Hepatocyte (in vitro differentiated cells): ENCODE measurements around the gene ZNHIT1. TPM values are rescaled to one million over a fixed set of nuclear protein-coding genes. Genes with fewer than 3 reads are reported as not detected.

Experiments used
- DNase-seq: peaks from one replicate; pipeline ENCODE4 v3.0.0-alpha.2; 2016; ENCODE audit warnings: low spot score
- H2AFZ ChIP-seq: fragments of 200-600 bp; sonication (generic); 2 replicates; pipeline ENCODE4 v1.6.0; 2016; ENCODE audit warnings: antibody characterized with exemption, mild to moderate bottlenecking
- H3K27ac ChIP-seq: fragments of 200-600 bp; sonication (generic); 2 replicates; pipeline ENCODE4 v1.5.1; 2016; ENCODE audit warnings: mild to moderate bottlenecking
- H3K27me3 ChIP-seq: fragments of 200-600 bp; sonication (generic); 2 replicates; pipeline ENCODE4 v1.6.1; 2016
- H3K36me3 ChIP-seq: fragments of 200-600 bp; sonication (generic); replicated peaks from 2 replicates; pipeline ENCODE4 v1.5.1; 2016; ENCODE audit warnings: low read depth; ENCODE audit not compliant: insufficient read depth
- H3K4me1 ChIP-seq: fragments of 200-600 bp; sonication (generic); 2 replicates; pipeline ENCODE4 v1.5.1; 2016; ENCODE audit warnings: mild to moderate bottlenecking, moderate library complexity; ENCODE audit not compliant: insufficient read depth
- H3K4me2 ChIP-seq: fragments of 200-600 bp; sonication (generic); 2 replicates; pipeline ENCODE4 v1.6.0; 2016
- H3K4me3 ChIP-seq: fragments of 200-600 bp; sonication (generic); 2 replicates; pipeline ENCODE4 v1.5.1; 2016; ENCODE audit warnings: mild to moderate bottlenecking
- H3K79me2 ChIP-seq: fragments of 200-600 bp; sonication (generic); 2 replicates; pipeline ENCODE4 v1.6.0; 2017; ENCODE audit warnings: mild to moderate bottlenecking
- H3K9me2 ChIP-seq: fragments of 200-600 bp; sonication (generic); replicated peaks from 2 replicates; pipeline ENCODE4 v1.6.0; 2017; ENCODE audit warnings: mild to moderate bottlenecking; ENCODE audit not compliant: insufficient read depth
- H3K9me3 ChIP-seq: fragments of 200-600 bp; sonication (generic); 2 replicates; pipeline ENCODE4 v1.5.1; 2016; ENCODE audit warnings: low read depth, mild to moderate bottlenecking
- H4K20me1 ChIP-seq: fragments of 200-600 bp; sonication (generic); 2 replicates; pipeline ENCODE4 v1.6.0; 2016; ENCODE audit warnings: mild to moderate bottlenecking; ENCODE audit not compliant: insufficient read depth, poor library complexity, severe bottlenecking
- EZH2 ChIP-seq: fragments of 200-600 bp; sonication (generic); IDR thresholded peaks from 2 replicates; pipeline ENCODE4 v1.6.1; 2016; ENCODE audit warnings: antibody characterized with exemption, mild to moderate bottlenecking, borderline replicate concordance
- EZH2phosphoT487 ChIP-seq: fragments of 200-600 bp; sonication (generic); IDR thresholded peaks from one replicate; pipeline ENCODE4 v1.6.1; 2018; ENCODE audit warnings: antibody characterized with exemption, mild to moderate bottlenecking, low read depth, moderate library complexity; ENCODE audit not compliant: unreplicated experiment, severe bottlenecking
- WGBS: methylation state at CpG from one replicate; pipeline ENCODE4 v1.1.6; 2016; ENCODE audit warnings: low lambda C conversion rate; ENCODE audit errors: missing lambda C conversion rate; 5-methylcytosine and 5-hydroxymethylcytosine counted together
- polyA plus RNA-seq: library from polyadenylated mRNA; unstranded; fragments of >200 nt; fragmentation: Nextera tagmentation; extraction: Ambion mirVana; gene quantifications from 2 replicates; pipeline ENCODE4 v1.2.1, GENCODE V29; 2016
- total RNA-seq: library from RNA; depleted of rRNA; stranded (reverse); fragments of >200 nt; gene quantifications from 2 replicates; pipeline ENCODE4 v1.2.3, GENCODE V29; 2014
- TF ChIP-seq, protein P1 (sequence below): fragments of 200-600 bp; sonication (generic); IDR thresholded peaks from 2 replicates; pipeline ENCODE4 v1.5.1; 2016; ENCODE audit warnings: antibody characterized with exemption, mild to moderate bottlenecking; ENCODE audit not compliant: poor library complexity

ZNHIT1 gene
- total and polyA plus RNA-seq, 2 experiments from 2014 or later, result 110 to 117 TPM

DNA sequence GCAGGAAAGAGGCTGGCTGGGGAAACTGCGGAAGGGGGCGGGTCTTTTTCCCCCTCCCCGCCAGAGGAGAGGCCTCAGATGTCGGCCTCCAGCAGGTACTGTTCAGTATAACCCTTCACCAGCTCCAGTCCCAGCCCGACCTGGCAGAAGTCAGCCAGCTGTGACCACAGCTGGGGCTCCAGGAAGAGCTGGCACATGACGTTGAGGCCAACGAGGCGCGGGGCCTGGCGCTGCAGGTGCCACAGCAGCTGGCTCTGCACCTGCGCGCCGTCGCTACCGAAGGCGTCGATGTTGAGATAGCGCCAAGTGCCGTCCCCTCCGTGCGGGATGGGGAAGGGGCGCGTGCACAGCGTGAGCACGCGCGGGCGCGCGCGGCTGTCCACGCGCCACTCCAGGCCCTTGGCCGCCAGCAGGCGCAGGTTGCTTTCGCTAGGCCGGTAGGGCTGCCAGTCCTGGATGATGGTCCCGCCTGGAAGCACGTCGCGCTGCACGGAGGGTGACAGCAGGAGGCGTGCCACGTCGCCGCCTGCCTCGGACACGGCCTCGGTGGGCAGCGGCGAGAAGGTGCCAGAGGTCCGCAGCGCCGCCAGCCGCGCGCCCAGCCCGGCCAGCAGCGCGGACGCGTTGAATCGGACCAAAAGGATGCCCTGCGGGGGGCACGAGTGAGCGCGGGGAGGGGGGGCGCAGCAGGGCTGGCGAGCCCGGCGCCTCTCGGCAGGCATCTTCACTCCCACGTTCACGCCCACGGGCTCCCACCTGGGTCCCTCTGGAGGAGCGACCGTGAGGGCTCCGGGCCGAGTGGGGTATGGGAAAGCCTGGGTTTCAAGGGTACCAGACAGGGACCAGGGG, 45.7 kb upstream of the ZNHIT1 start:
- H3K4me2 ChIP-seq, result peak overlapping the region; percentile 70
- H3K4me1 ChIP-seq, result peaks cover 20% of the 10 kb centered on the region
- no peaks in the 10 kb centered on the region for H4K20me1 ChIP-seq
- no peaks in the 10 kb centered on the region for H3K9me2 ChIP-seq
- H3K4me3 ChIP-seq, result no peak overlapping the region
- DNase-seq, result no peak
- 2% methylated on average over 68 of the region's 79 CpGs for WGBS
- H3K27ac ChIP-seq, result no peak overlapping the region
- no peaks in the 10 kb centered on the region for H3K36me3 ChIP-seq
- no peaks in the 10 kb centered on the region for H3K9me3 ChIP-seq
- peaks cover 98% of the 10 kb centered on the region for H3K27me3 ChIP-seq
- peak; percentile 27 for TF ChIP-seq EZH2phosphoT487
- TF ChIP-seq, protein P1, sequence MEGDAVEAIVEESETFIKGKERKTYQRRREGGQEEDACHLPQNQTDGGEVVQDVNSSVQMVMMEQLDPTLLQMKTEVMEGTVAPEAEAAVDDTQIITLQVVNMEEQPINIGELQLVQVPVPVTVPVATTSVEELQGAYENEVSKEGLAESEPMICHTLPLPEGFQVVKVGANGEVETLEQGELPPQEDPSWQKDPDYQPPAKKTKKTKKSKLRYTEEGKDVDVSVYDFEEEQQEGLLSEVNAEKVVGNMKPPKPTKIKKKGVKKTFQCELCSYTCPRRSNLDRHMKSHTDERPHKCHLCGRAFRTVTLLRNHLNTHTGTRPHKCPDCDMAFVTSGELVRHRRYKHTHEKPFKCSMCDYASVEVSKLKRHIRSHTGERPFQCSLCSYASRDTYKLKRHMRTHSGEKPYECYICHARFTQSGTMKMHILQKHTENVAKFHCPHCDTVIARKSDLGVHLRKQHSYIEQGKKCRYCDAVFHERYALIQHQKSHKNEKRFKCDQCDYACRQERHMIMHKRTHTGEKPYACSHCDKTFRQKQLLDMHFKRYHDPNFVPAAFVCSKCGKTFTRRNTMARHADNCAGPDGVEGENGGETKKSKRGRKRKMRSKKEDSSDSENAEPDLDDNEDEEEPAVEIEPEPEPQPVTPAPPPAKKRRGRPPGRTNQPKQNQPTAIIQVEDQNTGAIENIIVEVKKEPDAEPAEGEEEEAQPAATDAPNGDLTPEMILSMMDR, result no peak
- TF ChIP-seq EZH2, result peak; percentile 82
- H3K79me2 ChIP-seq, result no peaks in the 10 kb centered on the region
- H2AFZ ChIP-seq, result no peak overlapping the region

DNA sequence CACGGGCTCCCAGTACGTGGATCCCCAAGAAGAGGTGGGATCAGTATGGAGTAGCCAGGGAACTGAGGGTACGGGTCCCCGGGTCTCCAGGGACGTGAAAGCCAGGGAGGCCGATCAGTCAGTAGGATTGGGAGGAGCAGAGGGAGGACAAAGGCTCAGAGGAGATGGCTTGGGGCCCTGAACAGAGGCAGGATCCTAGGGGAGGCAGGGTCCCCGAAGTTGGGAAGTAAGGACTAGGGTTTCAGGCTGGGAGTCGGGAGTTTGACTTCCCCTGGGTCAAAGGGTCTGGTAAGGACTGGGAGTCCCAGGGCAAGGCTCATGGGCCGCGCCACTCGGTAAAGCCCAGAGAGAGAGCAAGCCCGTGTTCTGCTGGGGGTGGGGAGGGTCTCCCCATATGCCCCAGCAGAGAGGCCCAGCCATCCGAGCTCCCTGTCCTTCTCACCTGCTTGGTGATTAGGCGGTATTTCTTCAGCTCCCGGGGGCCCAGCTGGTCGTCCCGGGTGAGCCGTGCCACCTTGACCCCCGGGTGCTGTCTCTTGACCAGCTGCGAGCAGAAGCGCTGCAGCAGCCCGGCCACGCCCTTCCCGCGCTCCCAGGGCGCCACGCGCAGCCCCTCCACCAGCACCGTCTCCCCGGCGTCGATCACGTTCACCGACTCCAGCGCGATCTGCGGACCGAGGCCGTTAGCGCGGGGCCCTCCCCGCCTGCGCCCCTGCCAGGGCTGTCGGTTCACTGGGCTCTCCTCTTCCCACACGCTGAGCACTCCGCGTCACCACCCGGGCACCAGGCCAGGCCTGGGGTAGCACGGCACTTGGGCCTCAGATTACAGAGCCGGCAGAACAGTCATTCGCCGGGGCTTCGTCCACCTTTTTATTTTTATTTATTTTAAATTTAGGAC, 44.9 kb upstream of the ZNHIT1 start:
- Histone ChIP-seq H3K36me3 (no peaks in the 10 kb centered on the region), H3K4me3 (no peak overlapping the region), H3K79me2 (no peaks in the 10 kb centered on the region), H3K9me3 (no peaks in the 10 kb centered on the region), H2AFZ (no peak overlapping the region), H3K9me2 (no peaks in the 10 kb centered on the region), H3K4me2 (peak overlapping the region; percentile 70), H3K27me3 (peaks cover 98% of the 10 kb centered on the region), H3K4me1 (peaks cover 20% of the 10 kb centered on the region), H4K20me1 (no peaks in the 10 kb centered on the region), H3K27ac (no peak overlapping the region)
- TF ChIP-seq, protein P1, result no peak
- TF ChIP-seq EZH2phosphoT487 (peak; percentile 14), EZH2 (no peak)
- peak; percentile 46 for DNase-seq
- WGBS, result 6% methylated on average over 49 of the region's 53 CpGs

DNA sequence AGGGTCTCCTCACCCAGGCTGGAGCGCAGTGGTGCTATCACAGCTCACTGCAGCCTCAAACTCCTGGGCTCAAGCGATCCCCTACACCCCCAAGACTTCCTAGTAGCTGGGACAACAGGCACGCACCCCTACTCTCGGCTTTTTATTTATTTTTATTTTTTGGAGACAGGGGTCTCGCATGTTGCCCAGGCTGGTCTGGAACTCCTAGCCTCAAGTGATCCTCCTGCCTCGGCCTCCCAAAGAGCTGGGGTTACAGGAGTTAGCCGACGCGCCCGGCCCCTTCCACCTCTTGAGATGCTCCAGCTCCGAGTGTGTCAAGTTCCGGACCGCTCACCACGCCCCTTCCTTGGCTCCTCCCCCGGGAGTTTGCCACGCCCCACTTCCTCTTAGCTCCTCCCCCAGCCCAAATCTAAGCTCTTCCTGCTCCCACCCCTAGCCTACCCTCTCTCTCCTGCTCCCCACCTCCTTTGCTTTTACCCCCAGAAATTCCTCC, 44.2 kb upstream of the ZNHIT1 start:
- WGBS, result 13% methylated on average over 11 of the region's 16 CpGs
- H3K36me3 ChIP-seq, result no peaks in the 10 kb centered on the region
- no peak for DNase-seq
- no peak overlapping the region for H3K4me3 ChIP-seq
- no peak for TF ChIP-seq EZH2
- peak; percentile 17 for TF ChIP-seq EZH2phosphoT487
- H2AFZ ChIP-seq, result no peak overlapping the region
- peak overlapping the region; percentile 68 for H3K4me2 ChIP-seq
- no peaks in the 10 kb centered on the region for H3K9me2 ChIP-seq
- H4K20me1 ChIP-seq, result no peaks in the 10 kb centered on the region
- H3K9me3 ChIP-seq, result no peaks in the 10 kb centered on the region
- no peaks in the 10 kb centered on the region for H3K79me2 ChIP-seq
- H3K4me1 ChIP-seq, result peaks cover 20% of the 10 kb centered on the region
- no peak overlapping the region for H3K27ac ChIP-seq
- peaks cover 97% of the 10 kb centered on the region for H3K27me3 ChIP-seq
